Left ventricle myocardium inferior (tissue), 1 donor: ENCODE data around the gene ANKFY1. TPM values are rescaled to one million over a fixed set of nuclear protein-coding genes. Genes with fewer than 3 reads are reported as not detected.

Experiments
- DNase-seq: peaks from one replicate; pipeline ENCODE4 v3.0.0-alpha.2; 2020
- H3K27ac ChIP-seq: fragments of 200-600 bp; replicated peaks from 2 replicates; pipeline ENCODE4 v1.8.0; 2021
- H3K27me3 ChIP-seq: fragments of 200-600 bp; 2 replicates; pipeline ENCODE4 v1.8.0; 2021; ENCODE audit warnings: low read depth
- H3K36me3 ChIP-seq: fragments of 200-600 bp; 2 replicates; pipeline ENCODE4 v1.8.0; 2021
- H3K4me1 ChIP-seq: fragments of 200-600 bp; 2 replicates; pipeline ENCODE4 v1.8.0; 2021
- H3K4me3 ChIP-seq: fragments of 200-600 bp; 2 replicates; pipeline ENCODE4 v1.8.0; 2021; ENCODE audit warnings: mild to moderate bottlenecking, moderate library complexity
- H3K9me3 ChIP-seq: fragments of 200-600 bp; replicated peaks from 2 replicates; pipeline ENCODE4 v1.8.0; 2021
- CTCF ChIP-seq: fragments of 200-600 bp; IDR thresholded peaks from 2 replicates; pipeline ENCODE4 v1.8.0; 2021; ENCODE audit warnings: antibody characterized with exemption, mild to moderate bottlenecking, borderline replicate concordance
- intact Hi-C: fragments of 100-400 bp; cut with micrococcal nuclease; formaldehyde crosslinking; loops from one replicate; pipeline ENCODE4 v1.11.0; 2022
- total RNA-seq: library from RNA; stranded (reverse); fragmentation: NEBNext Ultra II Directional; extraction: Animal tissue kit (Norgen Biotek cat#: 25700); gene quantifications from one replicate; pipeline ENCODE4 v1.2.1, GENCODE V29; 2021
- donor health status: DM: no; HTN: yes; CAD: no; lungs with severe emphysema.

The ANKFY1 gene
- total RNA-seq, 1 donor from 2014 or later, result 22.9 TPM

GRCh38 chr17:4270736-4271135, 7.0 kb upstream of the ANKFY1 start:
- no peak for TF ChIP-seq CTCF
- intact Hi-C loops, result no loop called here
- H3K9me3 ChIP-seq, result no peaks in the 10 kb centered on the region
- H3K4me3 ChIP-seq, result no peak overlapping the region
- H3K4me1 ChIP-seq, result peaks cover 56% of the 10 kb centered on the region
- H3K27me3 ChIP-seq, result no peaks in the 10 kb centered on the region
- H3K27ac ChIP-seq, result peak overlapping the region; percentile 77
- DNase-seq, result no peak
- peaks cover 16% of the 10 kb centered on the region for H3K36me3 ChIP-seq

DNA sequence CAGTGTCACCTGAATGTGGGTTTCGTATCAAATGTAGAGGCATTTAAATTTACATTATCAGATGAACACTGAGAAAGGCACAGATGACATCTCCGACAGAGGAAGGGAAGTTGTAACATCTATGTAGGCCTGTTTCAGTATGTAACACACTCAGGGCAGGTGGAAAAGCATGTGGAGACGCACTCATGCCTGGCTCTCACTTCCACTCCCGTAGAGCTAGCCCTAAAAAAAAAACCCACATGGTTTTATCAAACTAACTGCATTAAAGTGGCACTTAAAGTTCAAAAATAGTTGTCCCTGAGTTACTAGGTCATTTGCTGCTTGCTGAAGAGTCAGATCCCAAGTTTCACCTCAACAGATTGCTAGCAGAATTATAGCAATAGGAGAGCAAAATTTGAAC, 6.1 kb upstream of the ANKFY1 start:
- TF ChIP-seq CTCF, result no peak
- Histone ChIP-seq H3K27me3 (no peaks in the 10 kb centered on the region), H3K4me1 (peaks cover 56% of the 10 kb centered on the region), H3K9me3 (no peaks in the 10 kb centered on the region), H3K4me3 (no peak overlapping the region), H3K27ac (peak overlapping the region; percentile 77), H3K36me3 (peaks cover 16% of the 10 kb centered on the region)
- DNase-seq, result no peak
- intact Hi-C loops, result no loop called here

- Histone ChIP-seq H3K4me3 (no peak overlapping the region), H3K36me3 (peaks cover 16% of the 10 kb centered on the region), H3K27me3 (no peaks in the 10 kb centered on the region), H3K4me1 (peaks cover 65% of the 10 kb centered on the region), H3K9me3 (no peaks in the 10 kb centered on the region), H3K27ac (no peak overlapping the region)
- no peak for TF ChIP-seq CTCF
- no peak for DNase-seq
- intact Hi-C loops, result no loop called here
These were observed 3.6 kb upstream of the ANKFY1 start for GRCh38 chr17:4267402-4267801.

DNA sequence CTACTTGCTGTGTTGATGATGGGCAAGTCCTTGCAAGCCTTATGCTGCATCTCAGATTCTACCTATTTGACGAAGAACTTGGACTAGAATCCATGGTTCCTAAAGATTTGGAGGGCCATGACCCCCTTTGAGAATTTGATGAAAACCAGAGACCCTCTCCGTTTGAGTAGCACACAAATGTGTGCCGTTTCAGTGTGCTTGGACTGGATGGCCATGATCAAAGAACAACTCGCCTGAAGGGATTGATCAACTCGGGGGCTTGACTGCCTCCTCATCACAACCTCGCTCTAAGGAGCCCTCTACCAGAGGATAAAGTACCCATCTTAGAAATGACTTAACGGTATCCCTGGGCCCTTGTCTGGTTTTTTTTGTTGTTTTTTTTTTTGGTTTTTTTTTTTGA, 2.8 kb upstream of the ANKFY1 start:
- H3K4me1 ChIP-seq, result peaks cover 69% of the 10 kb centered on the region
- intact Hi-C loops, result no loop called here
- H3K36me3 ChIP-seq, result peaks cover 16% of the 10 kb centered on the region
- no peaks in the 10 kb centered on the region for H3K9me3 ChIP-seq
- H3K27me3 ChIP-seq, result no peaks in the 10 kb centered on the region
- H3K4me3 ChIP-seq, result no peak overlapping the region
- no peak for DNase-seq
- H3K27ac ChIP-seq, result no peak overlapping the region
- TF ChIP-seq CTCF, result no peak

DNA sequence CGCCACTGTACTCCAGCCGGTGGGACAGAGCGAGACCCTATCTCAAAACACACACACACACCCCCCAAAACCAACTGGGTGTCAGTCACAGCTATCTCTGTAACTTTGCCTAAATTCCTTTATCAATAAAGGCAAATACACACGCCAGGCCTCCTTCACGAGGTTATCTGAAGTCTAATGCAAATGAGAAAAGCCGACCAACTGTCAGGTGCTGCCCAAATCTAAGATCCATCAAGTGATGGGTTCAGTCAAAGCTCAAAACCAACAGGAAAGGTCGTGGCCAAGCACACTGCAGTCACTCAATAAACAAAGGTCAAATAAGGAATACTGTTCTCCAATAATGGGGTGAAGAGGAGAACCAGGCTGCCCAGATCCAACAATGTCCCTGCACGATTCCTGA, 1.1 kb downstream of the ANKFY1 start:
- intact Hi-C loops, result no loop called here
- H3K36me3 ChIP-seq, result peaks cover 22% of the 10 kb centered on the region
- TF ChIP-seq CTCF, result no peak
- peaks cover 47% of the 10 kb centered on the region for H3K4me1 ChIP-seq
- peaks cover 19% of the 10 kb centered on the region for H3K9me3 ChIP-seq
- DNase-seq, result no peak
- H3K4me3 ChIP-seq, result peak overlapping the region; percentile 100
- H3K27ac ChIP-seq, result peak overlapping the region; percentile 94
- H3K27me3 ChIP-seq, result no peaks in the 10 kb centered on the region

DNA sequence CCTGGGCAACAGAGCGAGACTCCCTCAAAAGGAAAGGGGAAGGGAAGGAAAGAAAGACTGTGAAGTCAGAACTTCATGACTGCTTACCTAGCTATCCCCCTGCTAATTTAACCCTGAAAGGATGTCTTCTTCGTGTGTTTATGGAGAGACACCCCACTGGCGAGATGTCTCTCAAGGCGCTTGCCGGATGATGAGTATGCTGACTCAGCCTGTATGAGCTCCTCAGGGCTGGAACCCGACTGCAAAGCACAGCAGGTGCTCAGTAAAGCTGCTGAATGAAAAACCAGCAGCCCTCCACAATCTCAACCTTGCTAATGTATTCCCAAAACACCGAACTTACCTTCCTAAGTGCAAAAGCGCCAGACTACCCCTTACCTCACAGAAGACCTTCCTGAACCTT, 2.3 kb downstream of the ANKFY1 start:
- H3K9me3 ChIP-seq, result peaks cover 19% of the 10 kb centered on the region
- intact Hi-C loops, result no loop called here
- no peak overlapping the region for H3K27ac ChIP-seq
- DNase-seq, result no peak
- peaks cover 17% of the 10 kb centered on the region for H3K36me3 ChIP-seq
- TF ChIP-seq CTCF, result no peak
- H3K27me3 ChIP-seq, result no peaks in the 10 kb centered on the region
- H3K4me3 ChIP-seq, result no peak overlapping the region
- H3K4me1 ChIP-seq, result peaks cover 47% of the 10 kb centered on the region
